NCI-H1417 (cell line): ENCODE data around the gene NRXN2.
A peak's percentile ranks its signal among the peaks of the same experiment; 100 is the strongest.

Experiments used
- DNase-seq, 3 experiments: peaks; one replicate each; lab custom pipeline; 2025; lab: John Stamatoyannopoulos, UW

NRXN2 gene

GRCh38 chr11:64721359-64721699 lies 1.7 kb downstream of the NRXN2 start:
- DNase-seq: no peak

- peak in 1 of 3 experiments; percentile 50 for DNase-seq
These were observed 2.2 kb downstream of the NRXN2 start for GRCh38 chr11:64720640-64721358.

GRCh38 chr11:64720167-64720566 lies 2.8 kb downstream of the NRXN2 start:
- peak in 2 of 3 experiments; percentile 29 to 50 for DNase-seq

- no peak for DNase-seq
These were observed 3.6 kb downstream of the NRXN2 start for GRCh38 chr11:64719406-64719805.

GRCh38 chr11:64718780-64719124 lies 4.2 kb downstream of the NRXN2 start:
- no peak for DNase-seq

GRCh38 chr11:64718084-64718779 lies 4.8 kb downstream of the NRXN2 start:
- no peak for DNase-seq

- DNase-seq: no peak
These were observed 5.8 kb downstream of the NRXN2 start for GRCh38 chr11:64717268-64717578.

- no peak for DNase-seq
These were observed 6.3 kb downstream of the NRXN2 start for GRCh38 chr11:64716473-64717267.

- peak in 2 of 3 experiments; percentile 42 to 80 for DNase-seq
These were observed 7.1 kb downstream of the NRXN2 start for GRCh38 chr11:64715756-64716472.

GRCh38 chr11:64715110-64715509 lies 7.9 kb downstream of the NRXN2 start:
- DNase-seq: peak in 1 of 3 experiments; percentile 47

GRCh38 chr11:64714666-64715065 lies 8.3 kb downstream of the NRXN2 start:
- no peak for DNase-seq

- peak in 2 of 3 experiments; percentile 68 to 80 for DNase-seq
These were observed 9.1 kb downstream of the NRXN2 start for GRCh38 chr11:64713781-64714363.

- peak in 2 of 3 experiments; percentile 73 to 80 for DNase-seq
These were observed 9.8 kb downstream of the NRXN2 start for GRCh38 chr11:64713016-64713707.

- DNase-seq: no peak
These were observed 10.5 kb downstream of the NRXN2 start for GRCh38 chr11:64712430-64713015.

GRCh38 chr11:64711956-64712362 lies 11.0 kb downstream of the NRXN2 start:
- no peak for DNase-seq

- DNase-seq: no peak
These were observed 11.7 kb downstream of the NRXN2 start for GRCh38 chr11:64711138-64711955.

- no peak for DNase-seq
These were observed 12.4 kb downstream of the NRXN2 start for GRCh38 chr11:64710418-64711137.

GRCh38 chr11:64705501-64705900 lies 17.5 kb downstream of the NRXN2 start:
- DNase-seq: no peak

GRCh38 chr11:64703048-64703447 lies 19.9 kb downstream of the NRXN2 start:
- no peak for DNase-seq
